Fibroblast of peridontal ligament (primary cell): Measurements from ENCODE around the gene MIPEP.
"Not testable (repeated sequence)": the region's sequence is repeated elsewhere in the genome, so short reads cannot be mapped to it uniquely, and the experiment has no call there.

Experiments
- DNase-seq: peaks from one replicate; pipeline ENCODE4 v3.0.0-alpha.2; 2010; ENCODE audit errors: extremely low read depth

The MIPEP gene

DNA sequence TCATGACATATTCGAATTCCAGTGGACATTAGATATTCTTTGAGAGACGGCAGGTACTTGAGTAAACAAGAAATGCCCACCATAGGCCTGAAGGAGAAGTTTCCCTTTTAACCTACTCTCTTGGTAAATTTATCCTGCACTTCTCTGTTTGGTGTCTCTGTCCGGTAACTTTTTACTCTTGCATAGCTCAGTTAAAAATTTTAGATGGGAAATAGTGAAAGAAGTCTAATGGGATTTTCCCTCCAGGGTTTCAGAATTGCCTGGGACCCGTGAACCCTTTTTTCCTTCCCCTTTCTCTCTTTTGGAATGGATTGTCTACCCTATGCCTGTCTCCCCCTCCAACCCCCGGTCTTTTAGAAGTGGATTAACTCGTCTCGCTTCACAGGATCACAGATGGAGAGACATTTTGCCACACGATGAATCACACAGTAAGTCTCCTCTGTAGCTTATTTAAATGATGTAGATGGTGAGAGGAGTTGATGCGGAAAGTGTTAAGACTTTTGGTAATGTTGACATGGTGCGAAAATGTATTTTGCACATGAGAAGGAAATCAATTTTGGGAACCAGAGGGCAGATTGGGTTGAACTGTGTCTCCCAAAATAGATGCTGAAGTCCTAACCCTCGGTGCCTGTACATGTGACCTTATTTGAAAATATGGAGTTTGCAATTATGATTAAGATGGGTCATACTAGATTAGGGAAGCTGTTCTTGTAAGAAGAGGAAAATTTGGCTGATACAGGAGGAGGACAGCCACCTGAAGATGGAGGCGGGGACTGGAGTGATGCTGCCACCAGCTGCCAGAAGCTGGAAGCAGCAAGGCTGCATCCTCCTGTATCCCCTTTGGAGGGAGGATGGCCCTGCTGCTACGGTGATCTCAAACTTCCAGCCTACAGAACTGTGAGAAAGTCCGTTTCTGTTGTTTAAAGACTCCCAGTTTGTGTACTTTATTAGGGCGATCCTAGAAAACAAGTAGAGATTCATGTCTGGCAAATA, 711 bp upstream of the MIPEP start:
- DNase-seq = no peak

GRCh38 chr13:23884361-23884760, 4.8 kb downstream of the MIPEP start:
- not testable (repeated sequence) for DNase-seq

DNA sequence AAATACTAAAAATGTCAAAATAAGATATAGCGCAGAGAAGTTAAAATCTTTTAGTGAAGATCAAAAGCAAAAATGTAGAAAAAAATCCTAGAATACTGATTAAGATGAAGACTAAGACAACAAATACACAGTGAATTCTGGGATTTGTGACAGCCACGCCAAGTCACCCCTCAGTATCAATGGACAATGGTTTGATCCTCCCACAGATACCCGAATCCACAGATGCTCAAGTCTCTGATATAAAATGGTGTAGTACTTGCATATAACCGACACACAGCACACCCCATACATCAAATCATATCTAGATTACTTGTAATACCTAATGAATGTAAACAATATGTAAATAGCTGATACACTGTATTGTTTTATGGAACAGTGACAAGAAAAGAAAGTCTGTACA, 5.9 kb downstream of the MIPEP start:
- DNase-seq = no peak

DNA sequence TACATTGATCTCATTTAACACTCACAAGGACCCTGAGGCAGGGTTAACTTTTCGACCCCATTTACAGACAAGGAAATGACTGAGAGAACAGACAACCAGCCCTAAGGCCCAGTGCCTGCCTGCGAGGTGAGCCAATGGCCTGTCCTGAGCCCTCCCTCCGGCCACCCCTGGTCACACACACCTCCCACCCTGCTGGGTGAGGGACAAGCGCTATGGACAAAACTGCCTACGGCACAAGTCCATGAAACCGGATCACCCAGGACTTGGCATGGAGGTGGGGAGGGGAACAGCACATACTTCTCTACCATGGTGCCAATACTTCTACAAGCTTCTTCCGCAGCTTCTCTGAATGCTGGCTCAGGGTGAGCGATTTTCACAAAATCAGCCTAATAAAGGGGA, 7.8 kb downstream of the MIPEP start:
- not testable (repeated sequence) for DNase-seq

DNA sequence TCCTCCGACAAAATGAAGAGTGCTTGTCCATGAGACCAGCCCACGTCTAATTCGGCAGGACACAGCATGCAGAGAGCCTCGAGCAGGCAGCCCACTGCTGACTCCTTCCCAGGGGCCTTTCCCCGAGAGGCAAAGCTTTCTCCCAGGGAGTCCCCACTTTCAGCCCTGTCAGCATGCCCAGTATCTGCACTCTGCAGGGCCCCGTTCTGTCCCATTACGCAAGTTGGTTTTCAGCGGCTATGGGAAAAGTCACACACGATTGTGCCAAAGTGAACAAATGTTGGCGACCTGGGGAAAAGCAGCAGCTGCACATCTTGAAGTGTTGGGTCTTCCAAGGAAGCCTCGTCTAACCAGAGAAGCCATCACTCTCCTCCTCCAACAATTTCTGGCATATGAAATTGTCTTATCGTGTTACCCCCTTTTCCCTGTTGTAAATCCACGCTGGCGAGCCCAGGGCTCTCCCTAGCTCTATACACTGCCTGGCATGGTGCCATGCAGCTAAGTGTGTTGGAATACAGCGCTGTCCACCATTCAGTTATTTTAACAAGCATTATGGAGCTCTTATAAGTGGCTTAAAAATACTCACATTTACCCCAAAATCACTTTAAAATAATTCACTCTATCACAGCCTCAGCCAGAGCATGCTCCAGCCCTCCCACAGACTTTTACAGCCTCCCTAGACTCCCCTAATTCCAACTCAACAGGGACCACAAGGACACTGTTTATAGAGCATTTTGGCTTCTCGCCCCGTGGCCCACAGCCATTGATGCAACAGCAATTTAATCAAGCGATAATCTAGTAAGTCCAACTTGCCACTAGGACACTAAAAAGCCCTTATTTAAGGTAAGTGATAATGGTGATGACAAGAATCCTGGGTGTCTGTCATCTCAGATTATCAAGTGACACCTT, 8.5 kb downstream of the MIPEP start:
- not testable (repeated sequence) for DNase-seq

- no peak for DNase-seq
These were observed 11.9 kb downstream of the MIPEP start for GRCh38 chr13:23877286-23877685.

- peak; percentile 42 for DNase-seq
These were observed 12.9 kb downstream of the MIPEP start for GRCh38 chr13:23876265-23876664.

GRCh38 chr13:23871616-23872220, 17.5 kb downstream of the MIPEP start:
- peak; percentile 74 for DNase-seq

DNA sequence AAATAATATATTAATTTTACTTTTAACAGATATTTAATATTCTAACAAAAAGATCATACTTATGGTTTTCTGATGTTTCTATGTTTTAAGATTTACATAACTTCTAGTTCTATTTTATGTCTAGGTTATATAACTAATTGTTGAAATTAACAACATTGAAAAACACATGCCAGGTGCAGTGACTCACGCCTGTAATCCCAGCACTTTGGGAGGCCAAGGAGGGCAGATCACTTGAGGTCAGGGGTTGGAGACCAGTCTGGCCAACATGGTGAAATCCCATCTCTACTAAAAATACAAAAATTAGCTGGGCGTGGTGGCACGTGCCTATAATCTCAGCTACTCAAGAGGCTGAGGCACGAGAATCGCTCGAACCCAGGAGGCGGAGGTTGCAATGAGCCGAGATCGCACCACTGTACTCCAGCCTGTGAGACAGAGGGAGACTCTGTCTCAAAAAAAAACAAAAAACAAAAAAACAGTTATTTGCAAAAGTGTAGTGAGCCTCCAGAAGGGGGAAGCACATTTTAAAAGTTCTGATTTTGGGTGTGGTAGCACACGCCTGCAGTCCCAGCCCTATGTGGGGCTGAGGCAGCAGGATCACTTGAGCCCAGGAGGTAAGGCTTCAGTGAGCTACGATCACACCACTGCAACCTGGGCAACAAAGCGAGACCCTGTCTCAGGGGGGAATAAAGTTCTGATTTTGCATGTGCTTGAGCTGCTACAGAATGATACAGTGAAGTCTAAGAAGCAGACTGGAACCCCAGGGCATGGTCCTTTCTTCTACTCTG, 18.7 kb downstream of the MIPEP start:
- DNase-seq = no peak

GRCh38 chr13:23868521-23868920, 20.7 kb downstream of the MIPEP start:
- DNase-seq = peak; percentile 50

- DNase-seq = no peak
These were observed 22.1 kb downstream of the MIPEP start for GRCh38 chr13:23867027-23867491.

DNA sequence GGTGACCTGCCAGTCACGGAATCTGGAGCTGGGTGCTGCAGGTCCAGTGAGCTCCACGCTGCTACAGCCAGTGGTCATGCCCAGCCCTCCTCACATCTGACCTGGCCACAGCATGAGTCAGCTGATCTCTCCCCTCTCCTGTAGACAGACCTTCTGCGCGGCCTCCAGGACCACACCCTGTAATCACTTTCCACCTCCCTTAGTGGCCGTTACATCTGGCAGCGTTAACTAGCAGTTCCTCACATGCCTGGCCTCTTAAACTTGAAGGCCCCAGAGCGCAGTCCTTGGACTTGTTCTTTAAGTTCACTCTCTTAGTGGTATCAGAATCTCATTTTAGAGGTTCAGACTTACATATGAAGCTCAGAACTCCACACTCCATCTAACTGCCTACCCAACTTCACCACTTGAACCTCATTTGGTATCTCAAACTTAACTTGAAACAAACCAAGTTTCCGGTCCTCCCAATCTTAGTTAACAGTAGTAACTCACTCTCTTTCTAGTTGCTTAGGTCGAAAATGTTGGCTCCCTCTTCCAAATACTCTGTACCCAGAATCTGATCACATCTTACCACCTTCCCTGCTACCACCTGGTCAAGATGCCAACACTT, 22.7 kb downstream of the MIPEP start:
- no peak for DNase-seq

DNA sequence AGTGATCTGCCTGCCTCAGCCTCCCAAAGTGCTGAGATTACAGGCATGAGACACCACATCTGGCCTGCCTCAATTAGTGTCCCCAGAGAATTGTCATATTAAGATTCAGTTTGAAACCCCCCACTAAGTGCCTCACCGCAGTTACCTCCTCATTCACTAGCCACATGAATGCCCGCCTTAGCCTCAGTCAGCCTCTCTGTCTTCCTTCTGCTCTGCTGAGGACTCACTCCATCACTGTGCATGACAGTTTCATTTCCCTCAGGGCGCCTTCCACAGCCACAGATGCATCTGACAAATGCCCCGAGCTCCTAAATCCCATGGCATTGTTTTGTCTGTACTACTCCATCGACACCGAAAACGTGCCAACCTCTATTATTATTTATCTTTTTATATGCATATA, 23.3 kb downstream of the MIPEP start:
- DNase-seq = no peak

DNA sequence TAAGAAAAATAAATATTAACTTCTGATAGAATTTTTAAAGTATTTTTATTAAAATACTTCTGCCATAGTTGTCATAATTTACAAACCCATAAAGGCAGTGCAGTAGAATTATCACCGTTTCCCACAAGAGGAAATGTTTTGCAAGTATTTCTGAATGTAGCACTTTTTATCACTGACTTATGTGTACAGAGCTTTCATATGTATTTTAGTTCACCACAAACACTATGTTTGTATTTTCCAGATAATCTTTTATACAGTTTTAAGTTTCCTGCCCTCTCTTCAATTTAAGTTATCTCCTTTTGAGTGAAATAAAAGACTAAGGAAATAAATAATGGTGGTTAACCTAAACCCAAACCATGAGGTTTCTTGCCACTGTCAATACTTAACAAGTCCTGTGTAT, 24.2 kb downstream of the MIPEP start:
- DNase-seq = peak; percentile 33

DNA sequence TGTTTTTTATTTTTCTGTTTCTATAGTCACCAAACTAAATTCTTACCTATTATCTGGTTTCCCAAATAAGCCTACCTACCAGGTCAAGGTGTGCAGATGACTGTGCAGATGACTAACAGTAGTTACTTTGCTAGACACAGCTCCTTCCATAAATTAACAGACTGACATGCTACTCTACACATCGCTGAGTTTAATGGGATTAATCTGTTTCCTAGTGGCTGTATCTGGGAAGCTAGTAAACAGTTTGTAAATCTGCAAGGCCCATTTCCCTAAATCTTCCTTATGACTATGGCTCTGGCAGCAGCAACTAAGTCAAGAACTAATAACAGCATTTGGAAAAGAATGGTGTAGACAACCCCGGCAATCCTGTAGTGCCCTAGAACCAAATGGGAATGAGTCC, 27.9 kb downstream of the MIPEP start:
- DNase-seq = no peak

DNA sequence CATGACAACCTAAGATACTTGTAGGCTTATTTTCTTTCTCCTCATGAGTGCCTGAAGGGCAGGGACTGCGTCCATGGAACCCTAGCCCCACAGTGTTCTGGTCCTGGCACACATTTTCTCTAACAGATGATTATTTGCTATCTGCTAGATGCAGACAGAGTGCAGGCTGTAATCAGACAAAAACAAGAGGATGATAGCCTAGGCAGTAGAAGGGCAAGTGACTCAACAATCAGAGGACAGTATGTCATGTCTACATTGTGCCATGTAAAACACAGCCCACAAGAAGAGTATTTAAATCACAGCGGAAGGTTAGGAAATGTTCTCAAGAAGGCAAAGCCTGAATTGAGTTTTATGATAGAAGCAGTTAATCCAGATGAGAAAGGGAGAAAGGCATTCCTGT, 29.3 kb downstream of the MIPEP start:
- no peak for DNase-seq

GRCh38 chr13:23859455-23859854, 29.7 kb downstream of the MIPEP start:
- no peak for DNase-seq

GRCh38 chr13:23858546-23858945, 30.7 kb downstream of the MIPEP start:
- peak; percentile 5 for DNase-seq

GRCh38 chr13:23856008-23856750, 33.0 kb downstream of the MIPEP start:
- no peak for DNase-seq

DNA sequence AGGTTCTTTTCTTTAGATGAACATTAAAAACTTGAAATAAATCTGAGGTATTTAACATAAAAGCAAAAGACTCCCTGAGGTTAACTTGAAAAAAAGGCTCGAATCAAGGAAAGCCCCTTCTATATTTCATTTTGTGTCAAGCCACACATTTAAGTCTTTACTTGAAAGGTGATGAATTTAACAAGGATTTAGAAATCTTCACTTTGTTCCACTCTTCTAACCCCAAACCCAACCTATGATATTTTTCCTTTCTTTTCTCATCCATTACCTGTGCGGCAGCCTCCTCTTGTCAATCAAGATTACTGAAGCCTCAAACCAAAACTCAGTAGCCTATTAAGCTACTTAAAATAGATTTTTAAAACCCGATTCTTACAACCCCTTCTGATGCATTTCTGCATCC, 33.8 kb downstream of the MIPEP start:
- no peak for DNase-seq
